Dermis blood vessel endothelial cell (primary cell): ENCODE data around the gene SMARCAD1. TPM values are rescaled to one million over a fixed set of nuclear protein-coding genes. Genes with fewer than 3 reads are reported as not detected.
"Not testable (repeated sequence)": the region's sequence is repeated elsewhere in the genome, so short reads cannot be mapped to it uniquely, and the experiment has no call there.

Experiments
- DNase-seq: peaks from one replicate; pipeline ENCODE4 v3.0.0; 2010
- total RNA-seq: library from RNA; depleted of rRNA; stranded (reverse); fragments of >200 nt; gene quantifications from 2 replicates; pipeline ENCODE4 v1.2.3, GENCODE V29; 2014

Gene SMARCAD1
- total RNA-seq, 1 donor from 2014 or later, result 45.9 TPM

DNA sequence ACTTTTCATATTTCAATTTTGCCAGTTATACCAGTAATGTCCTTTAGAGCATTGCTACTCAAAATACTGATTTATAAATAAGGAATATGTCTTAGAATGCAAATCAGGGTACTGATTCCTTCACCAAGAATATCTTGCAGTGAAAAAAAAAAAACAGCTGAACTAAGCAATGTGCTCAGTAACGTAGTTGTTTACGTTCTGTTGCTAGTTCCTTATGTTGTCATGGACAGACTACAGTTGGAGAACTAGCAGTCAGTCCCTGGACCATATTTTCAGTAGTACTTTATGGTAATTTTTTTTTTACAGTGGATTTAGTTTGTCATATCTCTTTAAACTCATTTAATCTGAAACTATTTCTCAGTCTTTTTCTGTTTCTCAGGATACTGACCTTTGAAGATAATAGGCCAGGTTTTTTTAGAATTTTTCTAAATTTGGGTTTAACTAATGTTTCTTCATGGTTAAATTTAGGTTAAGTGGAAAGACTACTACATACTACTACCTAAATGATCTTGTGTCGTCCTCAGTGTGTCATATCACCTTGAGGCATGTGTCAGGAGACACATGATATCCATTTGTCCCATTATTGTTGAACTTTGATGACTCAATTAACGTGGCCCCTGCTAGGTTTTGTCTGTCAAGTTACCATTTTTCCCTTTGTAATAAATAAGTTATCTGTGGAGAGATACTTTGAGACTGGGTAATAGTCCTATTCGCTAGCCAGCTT is 21.0 kb downstream of the SMARCAD1 start:
- DNase-seq, result no peak

DNA sequence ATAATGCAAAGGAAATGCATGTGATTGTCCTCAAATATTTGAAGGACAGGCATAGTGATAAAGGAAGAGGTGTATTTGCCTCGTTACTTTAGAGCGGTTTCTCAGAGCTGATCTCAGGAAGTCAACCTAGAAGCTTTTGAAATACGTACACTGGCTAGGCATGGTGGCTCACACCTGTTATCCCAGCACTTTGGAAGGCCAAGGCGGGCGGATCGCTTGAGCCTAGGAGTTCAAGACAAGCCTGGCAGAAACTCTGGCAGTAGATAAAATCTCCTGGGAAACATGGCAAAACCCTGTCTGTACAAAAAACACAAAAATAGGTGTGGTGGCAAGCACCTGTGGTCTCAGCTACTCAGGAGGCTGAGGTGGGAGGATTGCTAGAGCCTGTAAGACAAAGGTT is 24.9 kb downstream of the SMARCAD1 start:
- no peak for DNase-seq

DNA sequence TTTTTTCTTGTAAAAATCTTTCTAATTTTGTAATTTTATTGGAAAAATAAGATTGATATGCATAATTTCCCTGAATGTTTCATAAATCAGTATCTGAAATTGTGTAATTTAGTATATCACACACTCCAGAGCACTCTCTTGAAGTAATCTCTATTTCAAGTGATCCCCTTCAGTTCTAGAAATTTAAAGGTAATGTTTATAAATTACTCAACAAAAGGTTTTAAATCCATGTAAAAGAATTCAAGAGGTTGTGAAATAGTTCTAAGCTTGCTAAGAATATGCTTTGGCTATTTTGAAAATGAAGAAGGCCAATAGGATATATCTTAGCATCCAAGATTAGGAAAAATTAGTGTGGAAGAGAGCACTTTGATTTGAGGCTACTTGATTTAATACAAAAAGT is 28.2 kb downstream of the SMARCAD1 start:
- DNase-seq, result no peak

DNA sequence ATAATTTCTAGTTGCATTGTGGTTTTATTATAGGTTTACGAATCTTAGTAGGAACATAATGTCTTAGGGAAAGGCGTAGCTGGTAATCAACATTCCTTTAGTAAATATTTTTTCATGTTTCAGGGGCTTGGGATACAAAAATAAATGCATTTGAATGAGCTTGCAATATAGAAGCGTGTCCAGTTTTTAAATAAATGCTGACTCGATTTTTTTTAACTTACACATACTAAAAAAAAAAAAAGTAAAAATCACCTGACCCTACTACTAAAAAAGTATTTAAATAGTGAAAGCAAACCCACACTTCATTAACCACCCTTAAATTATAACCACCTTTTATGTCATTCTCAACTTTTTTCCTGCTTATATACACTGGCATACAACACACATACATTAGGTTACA is 29.6 kb downstream of the SMARCAD1 start:
- DNase-seq, result no peak

DNA sequence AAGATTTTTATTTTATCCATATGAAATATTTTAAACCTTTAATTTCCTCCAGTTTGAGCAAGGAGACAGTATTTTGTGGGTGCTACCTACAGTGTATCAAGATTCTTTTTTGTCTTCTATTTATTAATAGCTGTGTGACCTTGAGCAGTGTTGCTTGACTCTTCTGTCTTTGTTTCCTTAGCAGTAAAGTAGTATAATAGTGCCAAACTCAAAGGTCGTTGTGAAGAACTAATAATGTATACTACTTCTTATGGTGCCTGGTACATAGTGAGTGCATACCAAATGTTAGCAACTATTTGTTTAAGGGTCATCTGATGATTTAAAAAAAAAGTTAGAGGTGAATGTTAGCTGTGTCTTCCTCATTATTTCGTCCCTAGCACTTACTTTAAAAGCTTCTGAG is 30.5 kb downstream of the SMARCAD1 start:
- DNase-seq, result no peak

DNA sequence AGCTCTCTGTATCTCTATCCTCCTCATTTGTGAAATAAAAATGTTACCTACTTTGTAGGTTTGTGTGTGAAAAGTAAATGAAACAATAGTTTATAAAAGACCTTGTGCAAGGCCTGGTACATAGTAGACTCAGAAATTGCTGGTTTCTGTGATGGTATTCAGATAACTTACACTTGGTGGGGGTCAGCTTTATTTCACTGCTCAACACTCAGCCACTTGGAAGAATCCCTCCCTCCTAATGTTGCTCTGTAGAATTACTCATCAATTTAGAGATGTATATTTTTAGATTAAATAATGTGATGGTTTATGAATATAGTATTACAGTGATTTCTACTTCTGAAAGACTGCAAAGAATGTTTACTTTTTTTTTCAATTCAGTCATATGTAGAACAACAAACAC is 32.7 kb downstream of the SMARCAD1 start:
- DNase-seq, result no peak

DNA sequence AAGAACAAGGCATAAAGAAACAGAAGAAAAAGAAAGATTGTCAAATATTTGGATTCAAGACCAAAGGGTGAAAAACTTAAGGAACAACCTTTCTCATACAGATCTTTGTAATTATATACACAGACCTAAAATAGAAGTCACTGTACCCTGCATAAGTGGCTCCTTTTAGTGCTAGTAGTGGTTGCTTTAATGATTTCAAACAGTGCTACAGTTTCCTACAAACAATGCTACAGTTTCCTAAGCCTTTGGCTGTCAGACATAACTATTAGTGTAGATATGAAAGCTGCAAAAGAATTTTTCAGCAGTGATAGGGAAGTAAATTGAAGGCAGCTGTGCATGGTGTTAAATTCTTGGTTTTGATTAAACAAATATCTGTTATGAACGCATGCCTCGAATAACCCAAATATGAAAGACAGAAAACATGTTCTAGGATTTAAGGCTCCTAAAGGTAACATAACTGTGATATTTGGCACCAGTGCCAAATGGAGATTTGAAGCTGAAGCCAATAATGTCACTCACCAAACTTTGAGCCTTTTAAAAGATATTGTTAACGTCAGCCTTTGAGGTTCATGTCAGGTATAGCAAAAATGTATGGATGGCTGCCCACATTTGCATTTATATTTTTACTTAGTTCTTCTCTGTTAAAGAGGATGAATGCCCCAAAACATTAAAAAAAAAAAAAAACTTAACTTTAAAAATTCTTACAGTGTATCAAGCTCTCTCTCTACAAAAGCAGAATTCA is 36.6 kb downstream of the SMARCAD1 start:
- no peak for DNase-seq

- DNase-seq, result no peak
Measured at GRCh38 chr4:94244829-94245185, 37.1 kb downstream of the SMARCAD1 start.

- no peak for DNase-seq
Measured at GRCh38 chr4:94251094-94251493, 43.4 kb downstream of the SMARCAD1 start.

DNA sequence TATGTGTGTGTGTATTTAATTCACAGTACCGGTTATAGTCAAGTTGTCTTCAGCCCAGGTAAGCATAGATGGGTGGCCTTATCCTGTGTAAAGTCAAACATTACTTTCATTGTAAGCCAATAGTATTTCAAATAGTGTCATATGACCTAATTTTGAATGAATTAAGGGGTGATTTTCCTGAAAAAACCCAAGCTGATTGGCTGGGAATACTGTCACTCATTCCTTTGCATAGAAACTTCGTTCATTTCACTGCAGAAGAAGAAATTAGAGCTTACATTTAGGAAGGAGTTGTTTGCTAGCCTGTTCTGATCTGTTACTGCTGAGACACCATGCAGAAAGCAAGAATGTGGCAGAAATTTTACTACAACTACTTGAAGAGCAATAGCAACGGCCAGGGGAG is 45.4 kb downstream of the SMARCAD1 start:
- no peak for DNase-seq

DNA sequence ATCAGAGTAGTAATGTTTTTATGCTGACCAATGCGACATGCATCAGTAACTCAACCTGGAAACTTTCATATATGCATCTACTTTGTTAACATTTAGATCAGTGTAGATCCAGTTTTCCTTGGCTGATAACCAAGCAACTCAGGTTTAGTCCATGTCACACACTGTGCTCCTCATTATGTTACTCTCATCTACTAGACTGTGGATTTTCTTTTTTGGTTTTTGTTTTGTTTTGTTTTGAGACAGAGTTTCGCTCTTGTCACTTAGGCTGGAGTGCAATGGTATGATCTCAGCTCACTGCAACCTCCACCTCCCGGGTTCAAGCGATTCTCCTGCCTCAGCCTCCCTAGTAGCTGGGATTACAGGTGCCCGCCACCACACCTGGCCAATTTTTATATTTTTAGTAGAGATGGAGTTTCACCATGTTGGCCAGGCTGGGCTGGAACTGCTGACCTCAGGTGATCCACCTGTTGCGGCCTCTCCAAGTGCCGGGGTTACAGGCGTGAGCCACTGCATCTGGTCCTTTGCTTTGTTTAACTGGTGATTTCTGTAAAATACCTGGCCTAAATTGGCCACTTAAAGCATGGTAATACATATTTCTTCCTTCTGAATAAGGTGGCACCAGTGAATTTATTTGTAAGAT is 48.6 kb downstream of the SMARCAD1 start:
- no peak for DNase-seq

- peak; percentile 17 for DNase-seq
Measured at GRCh38 chr4:94256828-94257227, 49.2 kb downstream of the SMARCAD1 start.

GRCh38 chr4:94262163-94263016 is 54.7 kb downstream of the SMARCAD1 start:
- DNase-seq, result peak; percentile 57

- DNase-seq, result no peak
Measured at GRCh38 chr4:94267037-94267436, 59.4 kb downstream of the SMARCAD1 start.

- DNase-seq, result no peak
Measured at GRCh38 chr4:94271248-94271647, 63.6 kb downstream of the SMARCAD1 start.

DNA sequence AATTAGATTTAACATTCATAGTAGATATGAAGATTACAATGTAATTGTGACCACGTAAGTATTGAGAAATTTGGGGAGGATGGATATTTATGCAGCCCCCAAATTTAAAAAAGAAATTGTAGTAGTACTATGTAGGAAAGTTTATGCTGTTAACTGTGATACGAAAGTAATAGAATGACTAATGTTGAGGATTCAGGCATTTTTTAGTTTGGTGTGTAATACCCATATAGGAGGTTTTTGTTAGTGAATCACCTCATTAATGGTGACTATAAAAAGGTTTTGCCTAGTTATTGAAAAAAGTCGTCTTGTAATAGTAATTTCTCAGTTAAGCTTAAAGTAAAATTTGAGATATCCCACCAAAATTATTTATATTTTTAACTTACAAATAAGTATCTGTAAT is 67.2 kb downstream of the SMARCAD1 start:
- no peak for DNase-seq

- no peak for DNase-seq
Measured at GRCh38 chr4:94276204-94276603, 68.5 kb downstream of the SMARCAD1 start.

- no peak for DNase-seq
Measured at GRCh38 chr4:94277534-94277933, 69.9 kb downstream of the SMARCAD1 start.

GRCh38 chr4:94278781-94279180 is 71.1 kb downstream of the SMARCAD1 start:
- DNase-seq, result no peak

DNA sequence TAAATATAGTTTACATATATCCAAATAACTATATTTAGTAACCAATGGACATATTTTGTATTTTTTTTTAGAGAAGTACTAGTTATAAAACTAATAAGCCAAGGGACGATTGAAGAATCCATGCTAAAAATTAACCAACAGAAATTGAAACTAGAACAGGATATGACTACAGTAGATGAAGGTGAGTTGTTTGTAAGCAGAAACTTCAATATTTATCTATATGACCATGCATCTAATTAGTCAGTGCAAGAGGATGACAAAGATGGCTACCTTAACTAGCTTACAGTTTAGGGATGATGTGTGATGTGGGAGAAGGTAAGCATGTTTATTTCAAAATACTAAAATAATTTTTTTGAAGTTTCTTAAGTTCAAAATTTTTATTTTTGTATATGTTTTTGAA is 77.2 kb downstream of the SMARCAD1 start:
- DNase-seq, result no peak

- peak; percentile 70 for DNase-seq
Measured at GRCh38 chr4:94285666-94286065, 78.0 kb downstream of the SMARCAD1 start.

DNA sequence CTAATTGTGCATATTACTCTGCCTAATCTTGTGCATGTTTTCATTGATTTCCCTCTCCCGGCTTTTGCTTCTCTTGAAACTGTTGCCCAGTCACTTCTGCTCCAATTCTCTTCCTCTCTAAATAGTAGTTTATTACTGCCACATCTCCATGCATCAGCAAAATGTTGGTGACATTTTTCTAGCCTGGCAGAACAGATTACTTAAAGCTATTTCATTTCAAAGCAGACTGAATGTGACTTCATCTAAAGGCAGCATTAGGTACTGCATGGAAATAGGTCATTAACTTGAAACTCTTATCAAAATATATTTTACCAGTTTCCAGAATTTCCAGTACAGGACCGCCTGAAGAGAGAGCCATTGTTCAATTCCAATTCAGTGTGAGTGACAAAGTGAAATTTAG is 82.6 kb downstream of the SMARCAD1 start:
- no peak for DNase-seq

DNA sequence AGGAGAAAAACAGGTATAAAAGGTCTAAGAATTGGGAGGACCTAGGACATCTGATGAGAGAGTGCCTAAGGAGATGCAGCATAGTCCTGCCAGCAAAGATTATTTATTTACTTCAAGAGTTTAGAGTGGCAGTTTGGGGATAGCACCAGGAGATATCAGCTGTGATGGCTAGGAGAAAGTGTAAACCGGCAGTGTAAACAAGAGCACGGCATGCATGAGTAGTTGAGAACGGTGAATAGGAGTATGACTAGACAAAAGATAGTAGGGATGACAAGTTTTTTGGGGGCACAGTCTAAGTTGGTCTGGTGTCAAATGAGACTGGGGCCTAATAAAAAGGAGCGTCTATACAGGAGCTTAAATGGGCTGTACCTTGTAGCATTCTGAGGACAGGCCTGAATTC is 86.3 kb downstream of the SMARCAD1 start:
- DNase-seq, result not testable (repeated sequence)
